Dermis microvascular lymphatic vessel endothelial cell (primary cell): ENCODE results near the gene DUSP15. TPM values are rescaled to one million over a fixed set of nuclear protein-coding genes. Genes with fewer than 3 reads are reported as not detected.
"Not testable (repeated sequence)": the region's sequence is repeated elsewhere in the genome, so short reads cannot be mapped to it uniquely, and the experiment has no call there.

Experiments
- DNase-seq, 2 donors: peaks; one replicate each; pipeline versions ENCODE4 v3.0.0 to v3.0.0-alpha.2; 2010; ENCODE audit warnings: low read depth in 2 of 2
- total RNA-seq: library from RNA; depleted of rRNA; stranded (reverse); fragments of >200 nt; gene quantifications from 2 replicates; pipeline ENCODE4 v1.2.1, GENCODE V29; 2014

The DUSP15 gene, protein sequence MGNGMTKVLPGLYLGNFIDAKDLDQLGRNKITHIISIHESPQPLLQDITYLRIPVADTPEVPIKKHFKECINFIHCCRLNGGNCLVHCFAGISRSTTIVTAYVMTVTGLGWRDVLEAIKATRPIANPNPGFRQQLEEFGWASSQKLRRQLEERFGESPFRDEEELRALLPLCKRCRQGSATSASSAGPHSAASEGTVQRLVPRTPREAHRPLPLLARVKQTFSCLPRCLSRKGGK
- 0.26 and 1.5 TPM in 2 replicates for total RNA-seq

DNA sequence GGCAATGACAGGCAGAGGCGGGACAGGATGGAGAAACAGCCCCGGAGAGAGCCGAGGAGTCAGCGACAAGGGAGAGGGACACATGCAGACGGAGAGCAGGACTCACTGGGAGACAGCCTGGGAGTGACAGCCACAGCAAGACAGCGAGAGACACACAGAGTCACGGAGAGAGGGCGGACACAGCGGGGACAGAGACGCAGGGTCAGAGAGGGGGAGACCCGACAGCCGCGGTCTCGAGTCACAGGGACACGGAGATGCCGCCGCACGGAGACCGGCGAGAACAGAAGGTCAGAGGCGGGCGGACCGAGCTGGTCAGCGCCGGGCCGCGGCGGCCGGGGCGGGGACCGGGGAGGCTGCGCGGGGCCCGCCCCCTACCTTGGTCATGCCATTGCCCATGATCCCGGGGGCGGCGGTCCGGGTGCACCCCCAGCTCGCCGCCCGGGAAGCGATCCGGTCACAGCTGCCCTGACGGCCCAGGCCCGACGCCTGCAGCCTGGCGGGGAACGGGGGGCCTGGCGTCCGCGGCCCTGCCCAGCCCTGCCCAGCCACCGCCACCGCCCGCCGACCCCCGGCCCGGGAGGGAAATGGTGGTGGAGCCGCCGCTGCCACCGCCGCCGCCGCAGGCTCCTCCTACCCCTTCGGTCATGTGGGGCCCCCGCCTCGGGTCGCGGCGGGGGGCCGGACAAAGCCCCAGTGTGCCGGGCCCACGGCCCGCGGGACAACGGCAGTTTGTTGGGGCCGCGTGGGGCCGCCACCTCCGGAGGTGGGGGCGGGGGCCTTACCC lies at the start of gene DUSP15, which contains the start of gene TTLL9:
TSS of gene DUSP15 (minus strand) at position 586 of the 784 bp plus-strand sequence. CDS start at position 396, 190 bp downstream.
TSS of gene TTLL9 (plus strand) at position 693 of the 784 bp plus-strand sequence. CDS start 493 bp downstream, outside the sequence.
- no peak for DNase-seq

DNA sequence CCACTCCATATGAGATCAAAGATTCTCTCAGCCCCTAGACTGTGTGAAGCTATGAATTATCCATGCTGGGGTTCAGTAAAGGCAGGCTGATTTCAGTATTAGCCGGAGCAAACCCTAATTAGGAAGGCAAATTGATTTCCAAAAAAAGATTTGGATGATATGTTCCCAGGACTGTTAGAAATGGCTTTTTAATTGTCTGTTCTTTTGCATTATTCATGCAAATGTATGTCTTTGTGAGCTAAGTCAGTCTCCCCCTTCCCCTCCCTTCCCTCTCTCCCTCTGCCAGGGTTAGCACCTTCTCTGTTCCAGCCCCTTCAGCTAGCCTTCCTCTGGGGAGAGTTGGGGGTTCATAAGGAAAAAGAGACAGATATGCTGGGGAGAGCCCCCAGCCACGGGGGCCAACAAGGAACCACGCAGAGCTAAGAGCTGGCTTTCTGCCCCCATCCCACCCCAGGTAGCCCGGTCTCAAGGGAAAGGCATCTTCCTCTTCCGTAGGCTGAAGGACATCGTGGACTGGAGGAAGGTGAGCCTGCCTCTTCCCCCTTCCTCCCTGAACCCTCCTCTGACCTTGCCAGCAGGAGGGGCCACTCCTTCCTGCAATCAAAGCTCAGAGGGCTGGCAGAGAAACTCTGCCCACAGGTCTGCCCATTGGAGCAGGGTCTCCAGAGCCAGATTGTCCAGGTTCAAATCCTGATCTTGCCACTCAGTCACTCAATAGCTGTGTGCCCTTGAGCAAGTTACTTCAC lies 49.3 kb upstream of the DUSP15 start:
- no peak for DNase-seq

DNA sequence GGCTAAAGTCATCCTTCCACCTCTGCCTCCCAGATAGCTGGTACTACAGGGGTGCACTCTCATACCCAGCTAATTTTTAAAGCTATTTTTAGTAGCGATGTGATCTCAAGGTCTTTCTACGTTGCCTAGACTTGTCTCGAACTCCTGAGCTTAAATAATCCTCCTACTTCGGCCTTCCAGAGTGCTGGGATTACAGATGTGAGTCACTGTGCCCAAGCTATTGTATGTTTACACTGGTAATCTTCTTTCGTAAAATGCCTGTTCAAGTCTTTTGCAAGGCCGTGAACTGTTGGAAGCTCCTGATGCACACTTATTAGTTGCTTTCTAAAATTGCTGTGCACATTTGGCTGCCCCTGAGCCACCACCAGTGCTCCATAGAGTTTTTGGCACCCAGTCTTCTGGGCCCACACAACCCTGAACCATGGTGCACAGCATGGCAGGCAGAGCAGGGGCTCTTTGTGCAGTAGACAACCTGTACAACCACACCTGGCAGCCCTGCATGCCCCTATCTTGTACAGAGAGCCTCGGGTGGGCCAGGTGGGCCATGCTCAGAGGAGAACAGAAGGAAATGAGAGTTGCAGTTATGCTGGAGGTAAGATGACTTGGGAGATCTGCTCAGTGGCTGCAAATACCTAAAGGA lies 48.3 kb upstream of the DUSP15 start:
- DNase-seq: no peak

DNA sequence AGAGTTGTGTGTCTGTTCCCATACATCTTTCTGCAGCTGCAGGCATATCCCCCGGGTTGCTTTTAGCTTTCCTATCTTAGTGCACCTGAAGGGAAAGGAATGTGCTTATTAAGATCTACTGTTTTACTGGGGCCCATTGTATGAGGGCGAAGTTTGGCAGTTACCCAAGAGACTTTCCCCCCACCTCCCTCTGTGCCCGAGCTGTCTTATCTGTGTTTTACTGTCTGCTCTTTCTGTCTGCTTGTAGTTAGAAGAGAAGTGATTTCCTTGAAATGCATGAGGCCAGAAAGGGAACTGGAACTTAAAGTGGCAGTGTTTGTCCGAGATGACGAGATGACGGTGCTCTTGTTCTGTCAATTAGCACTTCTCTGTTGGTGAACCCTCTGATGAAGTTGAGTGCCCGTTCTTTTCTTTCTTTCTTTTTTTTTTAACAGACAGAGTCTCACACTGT lies 47.7 kb upstream of the DUSP15 start:
- DNase-seq: not testable (repeated sequence)

DNA sequence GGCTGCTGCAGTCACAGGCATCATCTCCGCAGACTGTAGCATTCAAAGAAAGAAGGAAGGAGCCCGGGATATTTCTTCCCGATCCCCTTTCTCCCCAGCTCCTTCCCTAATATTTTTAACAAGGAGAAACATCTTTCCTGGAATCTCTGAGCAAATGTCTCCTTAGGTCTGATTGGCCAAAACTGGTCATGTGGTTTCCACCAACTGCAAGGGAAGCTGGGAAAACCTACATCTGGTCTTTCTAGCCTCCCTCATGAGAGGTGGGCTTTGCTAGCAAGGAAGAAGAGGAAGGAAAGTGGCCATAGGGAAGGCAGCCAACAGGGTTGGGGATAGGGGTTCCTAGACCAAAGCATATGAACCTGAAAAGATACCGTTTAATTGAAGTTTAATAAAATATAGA lies 46.4 kb upstream of the DUSP15 start:
- DNase-seq: no peak

DNA sequence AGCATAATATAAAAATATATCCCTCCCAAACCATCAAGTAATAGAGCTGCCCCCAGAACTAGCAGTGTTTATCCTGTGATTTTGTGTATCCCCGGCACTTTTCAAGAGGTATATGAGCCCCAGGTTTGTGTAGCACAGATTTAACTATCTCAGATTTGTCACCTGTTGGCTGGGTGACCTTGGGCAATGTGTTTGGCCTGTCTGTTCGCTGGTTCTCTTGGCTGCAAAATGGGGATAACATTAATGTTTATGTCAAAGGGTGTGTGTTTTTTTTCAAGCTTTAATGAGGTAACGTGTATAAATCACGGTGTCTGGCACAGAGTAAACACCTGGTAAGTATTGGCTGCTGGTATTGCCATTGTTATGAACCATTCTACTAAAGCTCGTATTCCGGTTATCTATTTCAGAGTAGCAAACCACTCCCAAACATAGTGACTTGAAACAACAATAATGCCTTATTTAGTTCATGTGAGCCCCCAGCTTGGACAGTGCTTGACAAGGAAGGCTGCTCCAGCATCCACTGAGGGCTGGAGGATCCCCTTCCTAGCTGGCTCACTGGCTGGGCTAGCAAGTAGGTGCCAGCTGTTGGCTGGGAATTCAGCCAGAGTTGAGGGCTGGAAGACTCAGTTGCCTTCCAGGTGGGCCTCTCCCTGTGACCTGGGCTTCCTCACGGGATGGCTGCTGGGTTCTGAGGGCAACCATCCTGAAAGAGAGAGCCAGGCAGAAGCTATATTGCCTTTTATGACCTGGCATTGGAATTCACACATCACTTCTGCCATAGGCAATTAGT lies 45.4 kb upstream of the DUSP15 start:
- no peak for DNase-seq

DNA sequence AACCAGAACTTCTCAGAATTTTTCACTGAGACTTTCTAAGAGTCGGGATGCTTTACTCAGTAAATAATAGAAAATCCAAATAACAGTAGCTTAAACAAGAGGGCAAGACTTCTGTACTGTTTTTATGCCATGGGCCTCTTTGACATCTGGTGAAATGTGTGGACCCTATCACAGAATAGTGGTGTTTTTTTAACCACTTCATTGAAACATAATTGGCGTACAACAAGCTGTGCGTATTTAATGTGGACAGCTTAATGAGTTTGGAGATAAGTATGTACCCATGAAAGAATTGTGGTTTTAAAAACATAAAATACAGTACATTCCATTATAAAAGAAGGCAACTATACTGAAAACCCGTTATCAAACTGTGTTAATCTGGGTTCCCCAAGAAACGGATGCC lies 43.8 kb upstream of the DUSP15 start:
- DNase-seq: no peak

DNA sequence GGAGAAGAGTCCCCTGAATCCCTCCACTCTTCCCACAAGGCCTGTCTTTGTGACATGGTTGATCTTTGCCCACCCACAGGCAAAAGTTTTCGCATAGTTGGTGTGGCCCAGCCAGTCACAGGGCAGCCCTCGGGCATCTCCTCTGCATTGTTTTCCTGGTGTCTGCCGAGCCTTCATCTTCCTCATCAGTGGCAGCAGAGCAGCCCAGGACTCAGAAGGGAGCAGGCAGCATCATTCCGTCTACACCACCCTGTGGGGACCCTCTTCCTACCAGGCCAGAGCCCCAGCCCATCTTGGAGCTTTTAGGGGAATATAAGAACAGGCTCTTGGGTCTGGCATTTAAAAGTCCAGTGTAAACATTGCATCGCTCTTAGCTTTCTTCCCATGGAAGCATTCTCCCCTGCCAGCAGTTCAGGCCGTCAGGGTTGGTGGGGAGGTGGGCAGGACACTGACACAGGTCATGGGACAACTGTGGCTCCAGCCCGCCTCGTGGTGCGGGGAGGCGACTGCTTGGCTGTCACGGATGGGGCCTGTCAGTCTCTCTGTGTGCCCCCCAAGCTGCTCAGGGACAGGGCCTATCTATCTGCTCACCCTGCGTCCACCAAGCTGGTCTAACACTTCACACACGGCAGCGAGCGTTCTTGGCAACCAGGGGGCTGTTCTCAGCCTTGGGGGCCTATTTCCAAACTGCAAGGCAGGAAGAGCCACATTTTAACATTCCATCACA lies 43.3 kb upstream of the DUSP15 start:
- DNase-seq: no peak

DNA sequence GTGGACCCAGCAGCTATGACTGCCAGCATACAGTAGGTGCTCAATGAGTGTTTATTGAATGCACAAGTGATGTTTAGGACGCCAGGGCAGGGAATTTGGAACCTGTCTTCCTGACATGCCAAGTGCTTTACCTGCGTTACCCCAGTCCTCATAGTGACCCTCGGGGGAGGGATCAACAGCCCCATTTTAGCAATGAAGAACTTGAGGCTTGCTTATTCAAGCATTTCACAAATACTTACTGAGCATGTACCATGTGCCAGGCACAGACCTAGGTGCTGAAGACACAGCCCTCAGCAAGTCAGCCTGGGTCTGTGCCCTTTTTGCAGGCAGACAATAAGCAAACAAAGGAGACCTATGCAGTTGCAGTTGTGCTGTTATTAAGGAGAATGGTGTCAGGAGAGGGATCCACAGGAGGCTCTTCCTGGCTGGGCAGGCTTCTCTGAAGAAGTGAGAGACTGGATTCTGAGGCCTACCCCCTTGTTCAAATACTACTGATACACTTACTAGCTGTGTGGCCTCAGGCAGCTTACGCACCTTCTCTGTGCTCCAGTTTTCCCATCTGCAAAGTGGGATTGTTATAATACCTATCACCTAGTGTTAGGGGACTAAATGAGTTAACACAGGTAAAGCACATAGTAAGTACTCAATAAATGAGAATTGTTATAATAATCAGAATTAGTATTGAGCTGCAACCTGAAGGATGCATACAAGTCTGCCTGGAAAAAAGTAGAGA lies 39.9 kb upstream of the DUSP15 start:
- DNase-seq: no peak

DNA sequence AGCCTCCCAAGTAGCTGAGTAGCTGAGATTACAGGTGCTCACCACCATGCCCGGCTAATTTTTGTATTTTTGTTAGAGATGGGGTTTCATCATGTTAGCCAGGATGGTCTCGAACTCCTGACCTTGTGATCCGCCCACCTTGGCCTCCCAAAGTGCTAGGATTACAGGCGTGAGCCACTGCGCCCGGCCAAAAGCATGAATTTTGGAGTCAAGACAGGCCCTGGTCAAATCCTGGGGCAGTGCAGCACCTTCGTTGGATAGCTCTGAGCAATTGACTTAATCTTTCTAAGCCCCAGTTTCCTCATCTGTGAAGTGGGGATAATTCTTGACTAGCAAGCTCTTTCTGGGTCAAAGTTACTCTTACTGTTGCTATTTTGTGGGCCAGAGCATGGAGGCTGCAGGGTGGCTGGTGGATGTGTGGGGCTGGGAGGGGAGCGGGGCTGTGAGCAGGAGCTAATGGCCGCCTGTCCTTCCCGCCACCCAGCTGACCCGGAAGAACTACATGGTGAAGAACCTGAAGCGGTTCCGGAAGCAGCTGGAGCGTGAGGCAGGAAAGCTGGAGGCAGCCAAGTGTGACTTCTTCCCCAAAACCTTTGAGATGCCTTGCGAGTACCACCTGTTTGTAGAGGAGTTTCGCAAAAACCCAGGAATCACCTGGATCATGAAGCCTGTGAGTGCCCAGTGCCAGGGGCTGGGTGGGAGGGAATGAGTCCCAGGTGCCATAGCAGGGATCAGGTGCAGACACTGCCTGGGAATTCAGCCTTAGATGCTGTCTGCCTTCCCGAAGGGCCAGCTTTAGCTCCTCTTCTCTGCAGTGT lies 39.1 kb upstream of the DUSP15 start:
- no peak for DNase-seq

DNA sequence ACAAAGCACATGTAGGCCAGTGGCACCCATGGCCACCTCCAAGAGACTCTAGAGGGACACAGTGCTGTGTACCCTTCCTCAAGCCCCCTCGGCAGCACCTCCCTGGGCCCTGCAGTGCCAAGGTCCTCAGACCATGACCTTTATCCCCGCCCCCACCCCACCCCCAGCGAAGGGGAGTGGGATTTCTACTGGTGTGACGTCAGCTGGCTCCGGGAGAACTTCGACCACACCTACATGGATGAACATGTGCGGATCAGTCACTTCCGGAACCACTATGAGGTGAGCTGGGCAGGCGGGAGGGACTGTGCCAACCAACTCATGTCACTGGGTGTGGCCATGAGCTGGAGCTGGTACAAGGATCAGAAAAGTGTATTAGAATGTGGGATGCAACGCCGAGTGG lies 38.1 kb upstream of the DUSP15 start:
- no peak for DNase-seq

DNA sequence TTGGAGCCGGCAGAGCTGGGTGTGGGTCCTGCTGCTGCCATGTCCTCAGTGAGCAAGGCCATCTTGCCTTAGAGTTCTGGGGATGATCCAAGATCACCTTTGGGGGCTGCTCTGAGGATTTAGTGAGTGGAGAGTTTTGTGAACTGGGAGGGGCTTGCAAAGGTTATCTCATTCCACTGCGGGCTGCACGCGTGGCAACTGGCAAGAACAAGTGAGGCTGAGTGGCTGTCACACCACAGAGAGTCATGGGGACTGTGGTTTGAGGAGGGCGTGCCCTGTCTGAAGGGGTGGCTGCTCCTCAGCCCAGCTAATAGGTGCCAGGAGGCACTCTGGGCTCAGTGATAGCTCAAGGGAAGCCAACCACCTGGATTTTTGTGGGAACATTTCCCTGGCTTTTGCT lies 37.7 kb upstream of the DUSP15 start:
- DNase-seq: no peak

DNA sequence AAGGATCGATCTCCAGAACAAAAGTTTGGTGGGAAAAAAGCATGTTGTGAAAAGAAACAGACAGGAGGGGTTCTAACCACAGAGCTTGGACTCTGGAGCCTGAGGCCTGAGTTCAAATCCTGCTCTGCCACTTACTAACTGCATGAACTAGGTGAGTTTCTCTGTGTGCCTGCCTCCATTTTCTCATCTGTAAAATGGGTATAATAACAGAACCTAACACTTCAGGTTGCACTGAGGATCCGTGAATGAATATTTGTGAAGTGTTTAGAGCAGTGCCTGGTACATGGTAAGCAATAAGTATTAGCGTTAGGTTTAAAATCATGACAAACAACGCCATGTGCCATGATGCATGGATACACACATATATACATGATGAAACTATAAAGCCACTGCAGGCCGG lies 36.7 kb upstream of the DUSP15 start:
- DNase-seq: no peak

DNA sequence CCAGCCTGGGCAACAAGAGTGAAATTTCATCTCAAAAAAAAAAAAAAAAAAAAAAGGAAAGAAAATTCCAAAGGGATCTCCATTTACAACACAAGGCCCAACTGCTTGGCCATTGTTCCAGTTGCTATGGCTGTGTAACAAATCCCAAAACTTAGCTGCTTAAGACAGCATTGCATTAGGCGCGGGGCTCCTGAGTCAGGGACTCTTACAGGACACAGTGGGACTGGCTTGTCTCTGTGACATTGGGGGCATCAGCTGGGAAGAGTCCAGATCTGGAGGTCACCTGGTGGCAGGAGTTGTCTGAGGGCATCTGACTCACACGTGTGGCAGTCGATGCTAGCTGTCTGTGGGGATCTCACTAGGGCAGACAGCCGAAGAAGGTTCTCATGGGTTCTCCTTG lies 35.7 kb upstream of the DUSP15 start:
- no peak for DNase-seq

DNA sequence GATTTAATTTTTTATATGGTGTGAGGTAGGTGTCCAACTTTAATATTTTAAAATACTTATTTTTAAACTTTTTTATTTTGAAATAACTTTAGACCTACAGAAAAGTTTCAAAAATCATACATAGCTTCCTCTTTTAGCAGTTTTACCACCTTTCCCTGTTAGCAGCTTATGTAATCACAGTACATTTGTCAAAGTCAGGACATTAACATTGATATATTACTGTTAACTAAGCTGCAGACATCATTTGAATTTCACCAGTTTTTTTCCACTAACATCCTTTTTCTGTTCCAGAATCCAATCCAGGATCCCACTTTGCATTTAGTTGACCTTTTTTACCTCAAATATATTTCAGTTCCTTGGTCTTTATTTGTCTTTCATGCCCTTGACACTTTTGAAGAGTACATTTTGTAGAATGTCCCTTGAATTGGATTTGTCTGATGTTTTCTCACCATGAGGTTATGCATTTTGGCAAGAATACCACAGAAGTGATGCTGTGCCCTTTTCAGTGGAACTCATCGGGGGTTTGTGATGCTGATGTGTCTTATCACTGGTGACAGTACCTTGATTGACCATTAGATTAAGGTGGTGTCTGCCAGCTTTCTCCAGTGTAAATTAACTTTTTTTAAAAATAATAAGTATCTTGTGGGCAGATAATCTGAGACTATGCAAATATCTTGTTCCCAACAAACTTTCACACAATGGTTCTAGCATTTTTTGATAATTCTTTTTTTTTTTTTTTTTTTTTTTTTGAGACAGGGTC lies 33.5 kb upstream of the DUSP15 start:
- no peak for DNase-seq

DNA sequence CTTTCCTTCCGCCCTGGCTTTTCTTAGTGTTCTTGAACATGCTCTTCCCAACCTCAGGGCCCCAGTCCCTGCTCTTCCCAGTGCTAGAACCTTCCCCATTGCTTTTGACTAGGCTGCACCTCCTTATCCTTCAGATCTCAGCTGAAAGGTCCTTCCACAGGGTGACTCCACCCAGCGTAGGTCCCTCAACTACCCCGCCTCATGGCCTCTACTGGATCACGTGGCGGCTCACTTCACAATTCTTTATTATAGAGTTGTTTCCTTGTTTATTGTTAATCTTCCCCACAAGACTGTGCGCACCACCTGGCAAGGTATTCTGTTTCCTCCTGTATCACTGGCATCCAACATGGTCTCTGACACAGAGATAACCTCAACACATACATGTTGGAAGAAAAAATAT lies 31.3 kb upstream of the DUSP15 start:
- no peak for DNase-seq

DNA sequence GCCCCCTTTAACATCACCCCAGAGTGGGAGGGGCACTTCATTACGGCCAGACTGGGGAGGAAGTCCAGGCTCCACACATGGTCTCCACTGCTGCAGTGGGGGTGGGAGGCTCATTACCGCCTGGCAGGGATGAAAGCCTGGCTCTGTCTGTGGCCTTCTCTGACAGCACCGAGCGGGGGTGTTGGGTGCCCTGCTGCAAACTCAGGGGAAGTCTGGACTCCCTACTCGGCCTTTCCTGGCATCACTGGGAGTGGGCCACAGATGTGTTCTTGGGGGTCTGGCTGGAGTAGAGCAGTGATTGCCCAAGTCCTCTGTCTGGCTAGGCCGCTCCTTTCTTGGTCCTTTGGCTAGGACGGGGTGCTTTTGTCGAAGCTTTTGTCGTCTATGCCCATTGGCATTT lies 27.2 kb upstream of the DUSP15 start:
- DNase-seq: no peak

DNA sequence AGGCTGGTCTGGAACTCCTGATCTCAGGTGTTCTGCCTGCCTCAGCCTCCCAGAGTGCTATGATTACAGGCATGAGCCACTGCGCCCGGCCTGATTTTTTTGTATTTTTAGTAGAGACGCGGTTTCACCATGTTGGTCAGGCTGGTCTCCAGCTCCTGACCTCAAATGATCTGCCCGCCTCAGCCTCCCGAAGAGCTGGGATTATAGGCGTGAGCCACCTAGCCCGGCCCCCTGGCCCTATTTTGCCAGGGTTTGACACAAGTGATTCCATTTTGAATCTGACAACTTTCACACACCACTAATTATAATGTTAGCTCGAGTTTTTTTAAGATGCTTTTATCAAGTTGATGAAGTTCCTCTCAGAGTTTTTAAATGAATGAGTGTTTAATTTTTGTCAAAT lies 25.7 kb upstream of the DUSP15 start:
- no peak for DNase-seq
